AG08395 (cell line): ENCODE data around the gene GOLT1A.
A peak's percentile ranks its signal among the peaks of the same experiment; 100 is the strongest.

ENCODE experiments used
- DNase-seq: peaks from one replicate; pipeline ENCODE4 v3.0.0; 2012; ENCODE audit warnings: mixed read lengths, low spot score

The GOLT1A gene

GRCh38 chr1:204218552-204218951 is 4.8 kb upstream of the GOLT1A start:
- DNase-seq = no peak

DNA sequence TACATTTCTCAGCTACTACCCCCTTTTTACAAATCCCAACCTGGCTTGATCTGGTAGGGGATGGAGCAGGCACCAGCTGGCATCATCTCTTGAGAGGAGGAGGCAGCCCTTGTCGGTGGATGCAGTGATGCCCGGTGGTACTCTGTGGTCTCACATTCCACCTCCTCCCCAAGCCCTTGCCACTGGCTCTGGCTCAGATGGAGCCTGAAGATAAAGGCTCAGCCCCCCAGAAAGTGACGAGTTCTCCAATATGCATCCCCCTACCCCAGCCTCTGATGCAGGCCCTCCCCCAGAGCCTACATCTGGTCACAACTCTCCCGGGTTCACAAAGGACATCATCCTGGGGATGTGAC is 3.8 kb upstream of the GOLT1A start:
- no peak for DNase-seq

DNA sequence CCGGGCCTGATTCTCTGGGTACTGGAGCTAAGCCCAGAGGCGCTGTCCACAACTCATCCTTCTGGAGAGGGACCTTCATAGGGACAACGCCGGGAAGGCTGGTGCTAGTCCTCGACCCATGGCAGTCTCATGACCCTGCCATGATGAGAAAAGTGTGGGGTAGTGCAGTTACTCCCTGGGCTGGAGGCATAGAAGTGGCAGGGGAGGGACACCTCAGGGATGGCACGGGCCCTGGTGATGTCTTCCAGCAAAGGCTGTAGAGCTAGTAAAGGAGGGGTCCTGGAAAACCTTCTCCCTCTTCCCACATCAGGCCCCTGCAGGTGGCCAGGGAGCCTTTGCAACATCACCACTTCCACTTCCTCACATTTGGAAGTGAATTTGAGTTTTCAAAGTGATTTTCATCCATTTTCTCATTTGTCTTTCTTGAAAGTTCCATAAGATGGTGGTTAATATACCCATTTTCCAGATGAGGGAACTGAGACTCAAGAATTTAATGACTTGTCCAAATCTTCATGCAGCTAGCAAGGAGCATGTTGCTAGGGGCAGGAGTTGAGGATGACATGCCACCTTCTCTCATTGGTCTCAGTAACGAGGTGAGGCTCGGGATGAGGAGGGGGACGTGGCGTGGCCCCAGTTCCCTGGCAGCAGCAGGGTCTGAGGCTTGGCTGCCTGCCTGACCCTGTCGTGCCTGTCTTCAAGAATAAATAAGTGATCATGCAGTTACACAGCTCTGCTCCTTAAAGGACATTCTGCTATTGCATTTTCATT is 3.3 kb upstream of the GOLT1A start:
- DNase-seq = no peak

- DNase-seq = no peak
Measured at GRCh38 chr1:204216236-204216635, 2.4 kb upstream of the GOLT1A start.

DNA sequence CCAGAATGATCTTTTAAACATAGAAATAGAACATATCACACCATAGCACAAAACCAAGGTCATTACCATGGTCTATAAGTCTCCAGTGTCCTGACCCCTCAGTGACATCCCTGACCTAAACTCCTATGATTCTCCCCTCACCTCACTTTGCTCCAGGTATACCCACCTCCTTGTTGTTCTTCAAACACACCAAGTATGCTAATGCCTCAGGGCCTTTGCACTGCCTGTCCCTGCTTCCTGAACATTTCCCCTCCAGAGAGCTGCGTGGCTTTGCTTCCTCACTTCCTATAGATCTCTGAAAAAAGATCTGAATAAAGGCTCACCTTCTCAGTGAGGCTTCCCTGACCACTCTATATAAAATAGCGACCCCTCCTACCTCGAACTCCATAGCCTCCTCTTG is 1.1 kb downstream of the GOLT1A start:
- no peak for DNase-seq

- no peak for DNase-seq
Measured at GRCh38 chr1:204211046-204211445, 2.7 kb downstream of the GOLT1A start.

GRCh38 chr1:204207136-204207616 is 6.6 kb downstream of the GOLT1A start:
- DNase-seq = peak; percentile 76

- peak; percentile 37 for DNase-seq
Measured at GRCh38 chr1:204206121-204206520, 7.7 kb downstream of the GOLT1A start.

DNA sequence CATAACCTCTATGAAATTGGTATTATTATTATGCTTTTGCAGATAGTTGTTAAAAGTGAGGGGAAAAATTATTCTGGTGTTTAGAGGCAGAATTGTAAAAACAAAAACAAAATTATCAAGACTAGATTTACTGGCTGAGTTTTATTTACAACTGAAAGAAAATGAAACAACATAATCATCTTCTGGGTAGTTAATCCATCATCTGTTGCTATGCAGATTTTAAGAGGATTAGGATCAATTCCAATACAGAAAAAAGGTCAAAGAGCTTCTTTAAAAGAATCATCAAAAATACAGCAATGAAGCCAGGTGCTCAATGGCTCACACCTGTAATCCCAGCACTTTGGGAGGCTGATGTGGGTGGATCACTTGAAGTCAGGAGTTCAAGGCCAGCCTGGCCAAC is 8.3 kb downstream of the GOLT1A start:
- DNase-seq = no peak

GRCh38 chr1:204204944-204205343 is 8.8 kb downstream of the GOLT1A start:
- DNase-seq = no peak

DNA sequence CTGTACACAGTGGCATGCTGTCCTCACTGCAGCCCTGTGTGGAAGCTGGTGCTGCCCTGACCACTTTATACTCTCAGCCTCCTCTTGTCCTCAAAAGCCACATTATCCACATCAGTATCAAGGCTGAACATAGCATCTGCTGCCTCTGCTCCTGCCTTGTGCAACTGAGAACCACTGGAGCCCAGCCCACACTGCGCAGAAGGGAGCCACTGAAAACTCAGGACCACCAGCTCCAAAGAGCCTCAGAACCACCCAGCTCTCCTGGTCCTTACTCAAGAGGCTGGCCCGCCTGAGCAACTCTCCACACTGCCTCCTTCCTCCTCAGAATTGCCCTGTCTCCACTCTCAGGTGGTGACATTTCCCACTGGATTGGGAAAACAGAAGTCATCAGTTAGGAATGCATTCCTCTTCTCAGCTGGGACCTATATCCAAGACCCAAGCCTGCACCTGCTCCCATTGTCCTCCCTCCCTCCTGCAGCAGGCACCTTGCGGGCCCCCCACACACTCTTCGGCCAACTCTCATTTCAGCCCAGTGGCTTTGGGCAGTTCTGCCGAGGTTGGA is 10.5 kb downstream of the GOLT1A start:
- DNase-seq = no peak

DNA sequence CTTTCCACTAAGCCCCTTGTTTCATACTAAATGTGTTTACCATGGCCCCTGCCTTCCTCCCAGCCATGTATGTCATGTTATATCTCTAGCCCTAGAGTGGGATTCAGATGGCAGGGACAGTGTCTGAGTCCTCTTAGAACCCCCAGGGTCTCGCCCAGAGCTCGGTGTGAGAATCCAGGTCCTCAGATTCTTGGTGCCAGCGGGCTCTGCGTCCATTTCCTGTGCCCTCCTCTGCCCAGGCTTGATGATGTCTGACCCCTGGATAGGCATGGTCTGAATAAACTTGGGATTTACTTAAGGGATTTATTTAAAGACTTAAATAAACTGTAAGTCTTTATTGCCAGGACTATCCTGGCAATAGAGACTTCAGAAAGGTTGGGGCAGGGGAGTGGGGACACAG is 11.3 kb downstream of the GOLT1A start:
- no peak for DNase-seq

DNA sequence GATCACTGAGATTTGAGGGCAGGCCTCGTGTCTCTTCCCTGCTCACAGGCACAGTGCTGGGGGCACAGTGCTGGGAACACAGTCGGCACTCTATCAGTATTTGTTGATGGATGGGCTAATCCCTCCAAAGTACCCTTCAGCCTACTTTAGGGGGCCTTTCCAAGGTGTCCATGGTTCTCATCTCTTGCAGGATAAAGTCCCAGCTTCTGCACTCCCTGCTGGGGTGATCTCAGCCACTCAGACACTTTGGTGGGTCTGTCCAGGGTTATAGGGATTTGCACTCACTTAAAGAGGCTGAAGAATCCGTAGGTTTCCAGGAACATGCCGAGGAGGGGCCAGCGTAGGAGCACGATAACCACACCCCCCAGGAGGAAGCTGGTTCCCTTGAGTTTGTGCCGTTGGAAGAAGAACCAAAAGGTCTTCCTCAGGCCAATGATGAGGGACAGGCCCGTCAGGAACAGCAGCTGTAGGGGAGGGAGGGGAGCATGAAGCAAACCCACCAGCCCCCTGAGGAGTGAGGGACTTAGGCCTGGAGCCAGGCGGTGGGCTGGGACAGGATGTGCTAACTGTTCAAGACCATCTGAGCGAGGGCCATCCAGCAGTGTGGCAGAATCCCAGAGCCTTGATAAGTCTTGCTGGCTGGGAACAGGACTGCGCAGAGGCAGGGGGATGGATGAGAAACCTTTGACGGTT is 12.3 kb downstream of the GOLT1A start:
- no peak for DNase-seq

DNA sequence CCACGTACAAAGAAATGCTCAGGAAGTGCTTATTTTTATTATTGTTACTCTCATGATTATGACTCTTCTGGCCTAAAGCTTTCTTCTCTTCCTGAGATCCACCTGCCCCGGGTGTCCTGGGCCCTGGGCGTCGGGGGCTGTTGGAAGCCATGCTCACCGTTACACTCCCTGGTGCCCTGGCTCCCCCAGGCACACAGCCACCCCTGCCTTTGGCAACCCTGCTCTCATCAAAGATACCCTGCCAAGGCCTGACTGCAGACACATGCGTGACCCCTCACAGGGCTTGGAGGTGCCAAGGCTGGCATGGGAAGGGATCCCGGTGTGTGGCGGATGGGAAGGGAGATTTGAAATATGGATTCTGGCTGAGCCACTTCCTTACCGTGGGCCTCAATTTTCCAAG is 14.2 kb downstream of the GOLT1A start:
- DNase-seq = no peak

- DNase-seq = peak; percentile 78
Measured at GRCh38 chr1:204198348-204199340, 15.1 kb downstream of the GOLT1A start.

GRCh38 chr1:204197068-204197467 is 16.7 kb downstream of the GOLT1A start:
- no peak for DNase-seq

GRCh38 chr1:204196068-204196795 is 17.6 kb downstream of the GOLT1A start, which contains the start of gene KISS1:
KISS1 (minus strand) TSS chr1:204196491; CDS start chr1:204192876, 3,615 bp downstream.
- DNase-seq = no peak

DNA sequence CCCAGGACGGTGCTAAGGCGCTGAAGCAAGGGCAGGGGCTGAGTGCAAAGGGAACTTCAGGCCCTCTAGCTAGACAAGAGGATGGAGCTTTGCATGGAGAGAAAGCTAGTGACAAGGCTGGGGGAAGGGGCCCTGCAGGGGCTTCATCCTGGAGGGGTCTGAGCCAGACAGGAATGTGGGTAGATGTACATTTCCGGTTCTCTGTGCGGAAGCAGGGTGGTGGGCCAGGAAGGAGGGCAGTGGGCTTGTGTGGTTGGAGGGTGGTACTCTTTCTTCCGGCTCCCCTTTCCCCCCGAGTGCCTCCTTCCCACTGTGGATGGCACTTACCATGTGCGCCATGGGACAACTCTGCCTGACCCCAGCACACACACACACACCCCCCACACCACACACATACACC is 19.0 kb downstream of the GOLT1A start:
- no peak for DNase-seq

DNA sequence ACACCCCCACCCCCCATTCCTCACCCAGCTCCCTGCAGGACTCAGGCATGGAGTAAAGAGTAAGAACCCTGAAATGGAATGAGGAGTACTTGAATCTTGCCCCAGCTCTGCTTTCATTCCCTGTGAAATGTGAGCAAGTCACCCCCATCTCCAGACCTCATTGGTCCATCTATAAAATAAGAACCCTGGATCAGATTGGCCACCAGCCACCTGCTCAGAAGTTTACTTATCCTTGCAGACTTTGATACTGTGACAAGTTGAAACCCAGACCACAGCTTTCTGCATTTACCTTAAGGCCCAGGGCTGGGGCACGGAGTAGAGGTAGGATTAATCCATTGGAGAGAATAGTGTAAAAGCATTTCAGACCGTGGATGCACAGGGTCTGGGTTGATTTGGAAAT is 19.7 kb downstream of the GOLT1A start:
- no peak for DNase-seq

GRCh38 chr1:204192589-204193352 is 21.0 kb downstream of the GOLT1A start:
- DNase-seq = no peak

- DNase-seq = no peak
Measured at GRCh38 chr1:204192046-204192445, 21.7 kb downstream of the GOLT1A start.
